Measurements from ENCODE around the gene MVD.

MVD gene

DNA sequence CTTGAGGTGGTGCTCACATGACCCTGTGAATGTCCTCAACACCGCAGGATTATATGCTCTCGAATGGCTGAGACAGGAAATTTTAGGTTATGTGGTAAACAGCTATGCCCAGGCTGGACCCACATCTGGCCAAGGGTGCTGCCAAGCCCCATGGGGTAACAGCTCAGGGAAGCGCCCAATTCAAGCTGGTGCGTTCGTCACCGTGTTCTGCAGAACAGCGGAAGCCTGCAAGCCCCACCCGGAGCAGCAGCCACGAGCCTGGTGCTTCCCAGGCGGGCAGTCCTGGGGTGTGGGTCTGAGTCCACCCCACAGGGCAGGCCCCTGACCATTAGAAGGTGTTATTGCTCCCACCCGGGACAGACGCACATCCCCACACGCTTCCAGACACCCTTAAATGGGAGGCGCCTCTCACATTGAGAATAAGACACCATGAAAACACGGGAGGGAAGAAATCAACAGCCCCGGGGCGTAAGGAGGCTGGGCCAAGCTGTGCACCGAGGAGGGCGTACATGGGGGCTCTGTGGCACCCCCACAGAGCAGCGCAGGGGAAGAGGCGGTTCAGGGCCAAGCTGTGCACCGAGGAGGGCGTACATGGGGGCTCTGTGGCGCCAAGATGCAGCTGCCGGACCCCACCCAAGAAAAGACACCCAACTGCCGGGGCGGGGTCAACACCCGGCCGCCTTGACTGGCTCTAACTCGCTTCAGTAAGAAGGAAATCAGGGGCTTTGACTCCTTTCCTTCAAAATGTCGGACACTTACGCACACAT is 9.1 kb downstream of the MVD start:
- DNase-seq: no peak

DNA sequence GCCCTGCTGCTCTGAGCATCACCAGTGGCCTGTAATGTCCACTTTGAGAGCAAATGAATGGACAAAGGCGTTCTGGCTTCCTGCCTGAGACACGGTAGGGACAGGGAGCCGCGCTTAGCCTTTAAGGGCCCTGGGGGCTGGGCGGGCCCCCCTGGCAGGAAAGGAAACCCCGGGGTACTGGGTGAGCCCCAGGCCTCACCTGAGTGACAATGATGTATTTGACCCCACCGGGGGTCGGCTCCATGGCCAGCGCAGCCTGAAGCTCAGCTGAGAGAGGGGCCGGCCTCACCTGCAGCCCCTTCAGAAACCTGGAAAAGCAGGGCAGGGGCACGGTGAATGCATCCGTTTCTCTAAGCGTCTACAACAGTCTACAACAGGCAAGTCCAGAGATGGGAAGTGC is 9.8 kb downstream of the MVD start:
- DNase-seq: no peak

DNA sequence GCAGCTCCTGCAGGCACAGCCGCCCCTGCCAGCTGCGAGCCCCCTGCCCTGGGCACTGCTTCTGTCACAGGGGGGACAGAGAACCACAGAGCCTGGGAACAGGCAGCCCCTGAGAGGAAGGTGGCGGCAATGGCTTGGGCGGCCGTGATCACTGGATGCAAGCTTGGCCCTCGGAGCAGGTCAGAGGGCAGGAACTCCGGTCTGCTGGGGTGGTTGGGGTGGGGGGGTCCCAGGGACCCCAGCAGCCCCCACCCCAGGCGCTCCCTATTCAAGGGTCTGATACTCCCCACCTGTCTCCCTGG is 10.2 kb downstream of the MVD start:
- DNase-seq: no peak

DNA sequence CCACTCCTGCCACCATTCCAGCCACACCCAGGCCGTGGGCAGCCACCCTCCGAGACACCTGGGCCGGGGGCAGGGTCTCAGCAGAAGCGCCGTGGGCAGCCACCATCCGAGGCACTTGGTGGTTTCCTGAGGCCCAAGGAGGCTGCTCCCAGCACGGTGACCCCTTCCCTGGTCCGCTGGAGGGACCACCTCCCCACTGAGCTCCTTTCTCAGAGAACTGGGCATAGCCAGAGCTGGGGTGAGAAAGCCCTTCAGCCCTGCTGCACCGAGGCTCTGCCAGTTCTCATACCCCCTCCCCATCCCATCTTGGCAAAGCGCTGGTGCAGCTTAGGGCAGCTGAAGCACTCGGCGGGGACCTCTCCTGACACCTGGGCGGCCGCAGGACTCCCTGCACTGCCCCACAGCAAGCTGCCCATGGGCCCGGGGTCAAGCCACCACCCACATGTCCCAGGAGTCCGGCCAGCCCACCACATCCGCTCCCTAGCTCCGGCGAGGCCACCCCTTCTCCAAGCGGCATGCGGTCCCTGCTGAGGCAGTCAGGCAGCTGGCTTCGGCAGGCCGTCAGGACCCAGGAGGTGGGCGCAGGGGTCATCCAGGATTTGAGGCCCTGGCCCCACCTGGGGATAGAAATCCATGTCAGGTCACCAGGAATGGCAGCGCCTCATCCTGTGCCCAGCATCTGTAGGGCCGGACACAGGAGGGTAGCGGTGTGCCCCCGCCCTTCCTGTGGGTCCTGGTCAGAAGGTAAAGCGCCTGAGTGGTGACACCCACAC is 10.7 kb downstream of the MVD start:
- DNase-seq: no peak

DNA sequence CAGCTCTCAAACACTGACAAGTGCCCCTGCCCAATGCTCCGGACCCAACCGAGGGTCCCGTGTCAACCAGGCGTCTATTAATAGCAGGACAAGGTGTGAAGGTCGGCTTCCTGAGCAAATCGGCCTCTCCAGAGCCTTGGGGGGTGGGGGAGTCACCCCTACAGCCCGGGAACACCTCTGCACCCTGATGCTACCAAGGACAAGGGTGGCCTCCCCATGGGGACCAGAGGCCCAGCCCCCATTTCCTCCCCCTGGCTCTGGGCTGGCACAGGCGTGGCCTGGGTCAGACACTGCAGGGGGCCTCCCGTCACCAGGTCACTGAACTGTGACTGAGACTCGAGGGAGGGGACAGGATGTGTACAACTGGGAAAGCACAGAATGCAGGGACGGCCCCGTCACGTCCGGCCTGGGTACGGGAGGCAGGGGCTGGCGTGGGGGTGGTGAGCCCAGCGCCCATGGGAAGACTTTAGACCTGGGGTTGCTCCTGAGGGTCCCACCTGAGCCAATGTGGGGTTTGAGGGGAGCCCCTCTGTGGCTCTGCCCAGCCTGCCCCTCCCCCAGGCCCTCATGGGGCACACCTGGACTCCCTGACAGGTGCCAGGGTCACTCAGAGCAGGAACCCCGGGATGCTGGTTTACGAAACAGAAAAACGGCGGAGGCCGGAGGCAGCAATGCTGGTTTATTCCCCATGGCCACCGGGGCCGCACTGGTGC is 11.5 kb downstream of the MVD start:
- DNase-seq: no peak

DNA sequence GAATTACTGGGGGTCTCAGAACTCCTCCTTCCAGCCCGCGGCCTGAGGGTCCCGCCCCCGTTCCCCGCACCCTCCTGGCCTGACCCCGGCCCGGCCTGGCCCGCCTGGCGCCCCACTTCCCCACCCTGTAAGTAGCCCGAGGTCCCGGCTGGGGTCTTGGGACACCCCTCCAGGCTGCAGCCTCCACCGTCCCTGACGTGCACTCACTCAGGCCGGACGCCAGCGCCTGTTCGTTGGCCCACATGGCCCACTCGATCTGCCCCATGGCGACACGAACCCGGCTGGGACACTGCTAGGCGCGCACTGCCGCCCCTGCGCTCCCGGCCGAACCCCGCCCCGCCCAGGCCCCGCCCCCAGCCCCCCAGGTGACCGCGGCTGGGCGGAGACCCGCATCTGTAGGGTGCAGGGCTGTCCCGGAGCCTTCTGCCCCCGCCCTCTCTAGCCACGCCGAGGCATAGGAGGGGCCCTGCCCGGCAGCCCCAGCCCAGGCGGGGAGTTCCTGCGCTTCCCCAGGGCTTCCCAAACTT is 12.1 kb downstream of the MVD start, which contains the start of gene CYBA:
Gene CYBA, minus strand, starts transcription at position 305 of the 527 bp plus-strand sequence. Its CDS starts 40 bp downstream, at position 265.
- no peak for DNase-seq

DNA sequence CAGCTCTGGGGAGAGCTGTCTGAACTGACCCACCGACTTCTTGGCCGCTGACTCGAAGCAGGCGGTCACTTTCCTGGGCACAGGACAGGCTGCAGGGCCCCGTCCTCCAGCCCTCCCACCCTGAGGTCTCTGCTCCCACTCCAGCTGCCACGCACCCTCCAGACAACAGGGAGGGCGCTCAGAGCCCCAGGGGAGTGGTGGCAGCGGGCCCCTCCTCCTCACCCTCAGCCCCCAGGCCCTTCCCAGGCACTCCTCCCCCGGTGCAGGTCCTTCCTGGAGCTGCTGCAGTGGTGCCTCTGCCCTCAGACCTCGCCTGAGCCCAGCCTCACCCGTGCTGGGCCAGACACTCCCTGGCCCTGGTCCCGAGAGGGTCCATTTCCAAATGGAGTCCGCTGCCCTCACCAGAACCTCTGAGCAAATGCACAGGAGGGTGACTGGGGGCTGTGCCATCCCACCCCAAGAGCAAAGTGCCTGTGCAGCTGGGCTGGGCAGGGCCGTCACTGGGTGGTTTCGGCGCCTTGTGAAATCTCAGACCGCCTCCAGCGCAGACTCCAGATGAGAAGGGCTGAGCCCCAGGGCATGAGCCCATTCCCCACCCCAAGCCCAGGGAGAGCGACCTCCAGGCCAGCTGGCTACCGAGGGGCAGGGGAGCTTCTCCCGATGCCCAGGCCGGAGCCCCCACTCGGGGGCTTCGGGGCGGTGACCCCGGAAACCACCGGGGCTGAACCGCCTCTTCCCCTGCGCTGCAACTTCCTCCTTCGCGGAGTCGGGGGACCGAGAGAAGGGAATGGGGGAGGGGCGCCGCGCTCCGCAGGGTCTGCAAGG is 12.8 kb downstream of the MVD start:
- no peak for DNase-seq

DNA sequence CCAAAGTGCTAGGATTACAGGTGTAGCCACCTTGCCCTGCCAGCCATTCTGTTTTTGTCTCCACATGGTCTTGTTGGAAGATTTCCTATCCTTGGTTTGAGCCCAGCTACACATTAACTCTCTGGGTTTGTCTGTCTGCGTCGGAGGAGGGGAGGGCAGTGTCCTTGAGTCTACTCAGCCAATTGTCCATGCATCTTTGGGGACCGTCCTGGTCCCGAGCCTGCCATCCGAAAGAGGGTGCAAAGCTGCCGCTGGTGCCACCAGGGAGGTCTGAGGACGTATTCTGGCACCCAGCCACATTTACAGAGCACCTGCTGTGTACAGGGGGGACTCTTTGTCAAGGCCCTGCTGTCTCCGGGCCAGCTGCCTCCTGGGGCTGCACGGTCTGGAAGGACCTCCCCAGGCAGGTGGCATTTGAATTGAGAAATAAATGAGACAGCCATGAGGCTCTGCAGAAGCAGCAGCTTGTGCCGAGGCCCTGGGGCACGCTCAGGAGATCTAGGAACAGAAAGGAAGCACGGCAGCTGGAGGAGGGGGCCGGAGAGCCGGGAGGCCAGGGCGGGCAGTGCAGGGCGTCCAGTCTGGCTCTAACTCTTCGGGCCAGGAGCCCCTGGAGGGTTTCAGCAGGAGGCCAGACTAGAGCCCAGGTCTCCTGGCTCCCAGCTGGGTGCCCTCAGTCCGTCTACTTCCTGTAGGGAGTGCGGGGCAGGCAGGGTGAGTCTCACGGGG is 13.5 kb downstream of the MVD start:
- DNase-seq: no peak

DNA sequence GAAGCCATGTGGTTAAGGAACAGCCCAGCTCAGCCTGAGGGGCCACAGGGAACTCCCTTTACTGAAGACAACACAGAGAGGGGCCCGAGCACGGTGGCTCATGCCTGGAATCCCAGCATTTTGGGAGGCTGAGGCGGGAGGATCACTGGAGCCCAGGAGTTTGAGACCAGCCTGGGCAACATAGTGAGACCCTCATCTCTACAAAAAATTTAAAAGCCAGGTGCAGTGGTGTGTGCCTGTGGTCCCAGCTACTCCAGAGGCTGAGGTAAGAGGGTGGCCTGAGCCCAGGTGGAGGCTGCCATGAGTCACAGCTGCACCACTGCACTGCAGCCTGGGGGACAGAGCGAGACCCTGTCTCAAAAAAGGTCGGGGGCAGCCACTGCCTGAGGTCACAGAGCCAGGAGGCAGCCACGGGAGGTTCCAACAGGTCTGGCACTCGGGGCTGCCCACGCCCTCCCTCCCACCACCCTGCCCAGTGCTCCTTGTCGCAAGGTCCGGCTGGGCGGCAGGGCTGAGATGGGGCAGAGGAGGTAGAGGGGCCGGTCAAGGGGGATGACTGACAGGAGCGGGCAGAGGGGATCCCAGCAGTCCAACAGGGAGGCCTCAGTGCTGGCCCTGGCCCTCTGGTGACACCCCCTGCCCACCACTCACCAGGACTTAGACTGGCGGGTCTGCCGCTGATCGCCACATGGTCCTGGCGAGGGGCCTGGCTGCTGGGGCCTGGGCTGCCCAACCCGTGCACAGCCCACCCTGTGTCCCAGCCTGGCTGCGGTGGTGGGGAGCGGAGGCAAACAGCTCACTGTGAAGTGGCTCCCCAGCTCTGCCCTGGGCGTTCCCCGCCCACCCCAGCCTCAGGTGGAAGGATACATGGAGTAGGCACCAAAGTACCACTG is 15.5 kb downstream of the MVD start:
- no peak for DNase-seq

DNA sequence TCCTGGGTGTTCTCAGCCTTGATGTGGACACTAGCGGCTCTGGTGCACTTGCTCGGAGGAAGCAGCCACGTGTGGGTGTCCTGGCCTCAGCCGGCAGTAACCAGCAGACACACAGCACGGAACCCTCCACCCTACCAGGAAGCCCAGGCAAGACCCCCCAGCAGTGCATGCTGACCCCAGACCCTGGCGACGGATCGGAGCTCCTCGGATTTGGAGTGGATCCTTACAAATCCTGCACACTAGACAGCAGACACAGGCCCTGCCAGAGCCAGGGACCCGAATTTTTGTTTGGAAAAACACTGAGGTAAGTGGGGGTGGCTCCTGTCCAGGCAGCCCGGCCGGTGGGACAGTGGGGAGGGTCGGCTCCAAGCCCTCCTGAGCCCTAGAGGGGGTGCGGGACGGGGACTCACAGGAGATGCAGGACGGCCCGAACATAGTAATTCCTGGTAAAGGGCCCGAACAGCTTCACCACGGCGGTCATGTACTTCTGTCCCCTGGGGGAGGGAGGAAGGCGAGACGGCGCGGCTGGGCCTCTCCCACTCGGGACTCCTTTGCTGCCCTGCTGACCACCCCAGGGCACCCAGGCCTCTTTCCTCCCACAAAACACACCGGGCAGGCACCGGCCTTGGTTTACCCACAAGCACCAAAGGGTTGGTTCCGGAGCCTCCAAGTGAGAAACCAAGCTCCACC is 16.4 kb downstream of the MVD start:
- no peak for DNase-seq

DNA sequence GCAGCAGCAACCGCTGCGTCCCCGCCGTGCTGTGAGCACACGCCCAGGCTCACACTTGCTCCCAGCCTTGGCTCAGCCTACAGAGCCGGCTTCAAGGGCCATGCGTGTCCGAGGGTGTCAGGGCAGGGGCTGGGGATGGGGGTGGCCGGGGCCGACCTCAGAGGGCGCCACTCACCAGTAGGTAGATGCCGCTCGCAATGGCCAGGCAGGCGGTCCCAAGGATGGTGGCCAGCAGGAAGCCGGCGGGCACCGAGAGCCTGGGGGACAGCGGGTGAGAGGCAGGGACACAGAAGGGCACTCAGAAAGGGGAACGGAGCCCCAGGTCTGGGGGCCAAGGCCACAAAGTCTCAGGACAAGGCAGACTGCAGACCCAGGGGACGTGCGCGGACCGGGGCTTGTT is 16.9 kb downstream of the MVD start:
- no peak for DNase-seq

DNA sequence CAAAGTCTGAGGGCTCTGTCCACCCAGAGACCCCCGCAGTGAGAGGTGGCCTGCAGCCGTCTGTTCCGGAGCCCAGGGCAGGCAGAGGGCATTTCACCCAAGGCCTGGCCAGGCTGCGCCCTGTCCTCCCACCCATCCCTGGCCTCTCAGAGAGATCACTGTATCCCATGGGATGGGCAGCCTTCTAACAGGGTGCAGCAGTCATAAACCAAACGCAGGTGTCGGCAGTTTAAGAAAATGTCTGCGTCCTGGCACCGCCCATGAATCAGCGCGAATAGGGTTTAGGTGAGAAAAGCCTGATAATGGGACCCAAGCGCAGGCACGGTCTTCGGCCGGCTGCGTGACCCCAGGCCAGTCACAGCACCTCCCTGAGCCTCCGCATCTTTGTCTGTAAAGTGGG is 17.4 kb downstream of the MVD start:
- DNase-seq: no peak

DNA sequence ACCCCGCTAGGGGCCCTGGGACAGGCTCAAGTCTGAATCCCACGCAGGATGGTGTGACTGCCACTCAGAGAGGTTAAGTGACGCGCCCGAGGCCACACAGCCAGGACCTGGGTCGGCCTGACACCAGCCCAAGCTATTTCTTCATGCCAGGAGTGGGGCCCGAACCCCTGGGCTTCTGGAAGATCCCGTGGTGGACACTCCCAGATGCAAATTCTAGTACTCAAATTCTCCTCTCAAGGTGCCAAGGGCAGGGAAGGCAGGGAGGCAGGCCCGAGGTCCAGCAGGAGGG is 19.3 kb downstream of the MVD start:
- no peak for DNase-seq

DNA sequence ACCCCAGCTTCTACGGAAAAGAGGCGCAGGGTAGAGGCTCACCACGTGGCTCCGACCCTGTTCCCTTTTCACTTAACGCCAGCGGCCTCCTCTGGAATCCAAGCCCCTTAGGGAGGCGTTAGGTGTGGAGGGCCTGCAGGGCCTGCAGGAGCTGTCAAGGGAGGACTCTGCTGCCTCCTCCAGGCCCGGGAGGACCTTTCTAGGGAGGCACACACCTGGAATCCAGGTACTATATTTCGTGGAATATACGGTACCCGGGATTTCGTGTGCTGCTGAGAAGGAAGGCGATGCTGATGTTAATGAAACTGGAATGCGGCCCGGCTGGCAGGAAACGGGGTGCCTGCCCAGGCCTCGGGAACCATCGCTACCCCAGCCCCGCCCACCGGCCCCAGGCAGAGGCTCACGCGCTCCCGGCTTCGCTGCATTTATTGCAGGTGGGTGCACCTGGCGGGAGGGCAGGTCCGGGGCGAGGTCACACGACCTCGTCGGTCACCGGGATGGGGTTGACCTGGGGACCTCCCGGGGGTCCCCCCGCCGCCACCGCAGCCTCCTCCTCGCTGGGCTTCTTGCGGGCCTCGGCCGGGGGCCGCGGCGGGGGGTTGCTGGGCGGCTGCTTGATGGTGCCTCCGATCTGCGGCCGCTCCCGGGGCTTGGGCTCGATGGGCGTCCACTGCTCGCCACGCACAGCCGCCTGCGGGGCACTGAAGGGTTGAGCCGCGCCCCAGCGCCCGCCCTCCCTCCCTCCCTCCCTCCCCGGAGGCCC is 19.8 kb downstream of the MVD start:
- DNase-seq: no peak

DNA sequence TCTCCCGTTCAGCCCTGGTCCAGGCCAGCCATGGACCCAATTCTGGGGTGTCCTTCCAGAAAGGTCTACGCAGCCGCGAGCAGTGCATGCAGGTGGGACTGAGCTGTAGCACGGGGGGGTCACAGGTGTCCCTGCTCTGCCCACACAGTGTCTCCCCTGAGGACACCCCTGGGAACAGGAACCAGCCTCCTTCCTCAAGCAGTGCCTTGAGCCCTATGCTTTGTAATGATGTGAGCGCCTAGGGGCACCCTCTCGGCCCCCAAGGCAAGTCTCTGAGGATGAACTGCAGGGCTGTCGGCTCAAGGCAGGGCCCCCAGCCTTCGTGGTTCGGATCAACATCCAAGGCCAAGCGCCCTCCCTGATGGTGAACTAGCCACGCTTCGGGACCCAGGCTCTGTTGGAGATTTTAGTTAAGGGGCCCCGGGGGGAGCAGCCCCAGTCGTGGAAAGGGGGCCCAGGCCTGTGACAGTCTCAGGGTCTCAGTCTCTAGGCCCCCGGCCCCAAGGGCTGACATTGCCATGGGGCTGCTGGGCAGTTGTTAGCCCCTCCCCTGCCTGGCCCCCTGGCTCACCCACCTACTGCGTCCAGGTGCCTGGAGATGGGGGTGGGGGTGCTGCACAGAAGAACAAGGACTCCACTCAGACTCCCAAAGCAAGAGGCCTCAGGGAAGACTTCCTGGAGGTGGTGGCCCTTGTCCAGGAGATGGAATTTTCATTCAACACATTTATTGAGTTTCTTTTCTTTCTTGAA is 22.2 kb downstream of the MVD start:
- DNase-seq: no peak

DNA sequence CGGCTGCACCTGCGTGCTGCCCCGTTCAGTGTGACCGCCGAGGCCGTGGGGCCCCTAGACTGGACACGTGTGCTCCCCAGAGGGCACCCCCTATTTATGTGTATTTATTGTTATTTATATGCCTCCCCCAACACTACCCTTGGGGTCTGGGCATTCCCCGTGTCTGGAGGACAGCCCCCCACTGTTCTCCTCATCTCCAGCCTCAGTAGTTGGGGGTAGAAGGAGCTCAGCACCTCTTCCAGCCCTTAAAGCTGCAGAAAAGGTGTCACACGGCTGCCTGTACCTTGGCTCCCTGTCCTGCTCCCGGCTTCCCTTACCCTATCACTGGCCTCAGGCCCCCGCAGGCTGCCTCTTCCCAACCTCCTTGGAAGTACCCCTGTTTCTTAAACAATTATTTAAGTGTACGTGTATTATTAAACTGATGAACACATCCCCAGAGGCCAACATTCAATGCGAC is 22.8 kb downstream of the MVD start:
- DNase-seq: no peak

DNA sequence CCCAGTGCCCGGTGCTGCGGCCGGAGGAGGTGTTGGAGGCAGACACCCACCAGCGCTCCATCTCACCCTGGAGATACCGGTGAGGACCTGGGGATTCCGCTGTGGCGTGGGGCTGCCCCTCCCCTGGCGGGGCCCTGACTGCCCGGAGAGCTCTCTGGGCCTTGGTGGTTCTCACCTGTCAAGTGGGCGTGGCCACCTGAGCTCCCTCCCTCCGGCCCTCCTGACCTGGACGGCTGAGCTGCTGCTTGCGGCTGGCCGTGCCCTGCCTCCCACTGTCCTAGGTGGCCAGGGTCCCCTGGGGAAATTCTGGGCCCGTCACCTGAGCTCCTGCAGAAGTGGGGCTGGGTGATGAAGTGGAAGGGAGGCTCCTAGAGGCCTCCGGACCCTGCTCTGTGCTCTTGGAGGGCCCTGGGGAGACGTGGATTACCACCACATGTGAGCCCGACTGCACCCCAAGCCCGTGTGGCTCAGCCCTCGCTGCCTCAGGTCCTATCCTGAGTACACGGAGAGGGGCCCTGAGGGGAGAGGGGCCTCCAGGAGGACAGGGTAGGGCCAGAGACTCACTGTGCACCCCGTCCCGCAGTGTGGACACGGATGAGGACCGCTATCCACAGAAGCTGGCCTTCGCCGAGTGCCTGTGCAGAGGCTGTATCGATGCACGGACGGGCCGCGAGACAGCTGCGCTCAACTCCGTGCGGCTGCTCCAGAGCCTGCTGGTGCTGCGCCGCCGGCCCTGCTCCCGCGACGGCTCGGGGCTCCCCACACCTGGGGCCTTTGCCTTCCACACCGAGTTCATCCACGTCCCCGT is 23.5 kb downstream of the MVD start:
- no peak for DNase-seq

Data from NCI-H446 (cell line).